Lower leg skin (tissue), 4 donors: ENCODE results near the gene LSR. TPM values are rescaled to one million over a fixed set of nuclear protein-coding genes. Genes with fewer than 3 reads are reported as not detected.

Experiments
- DNase-seq, 2 donors: peaks; one replicate each; pipeline ENCODE4 v3.0.0-alpha.2; 2019; ENCODE audit warnings: low spot score in 2 of 2
- H3K4me3 ChIP-seq: fragments of 200-600 bp; sonication (generic); 2 replicates; pipeline ENCODE4 v1.5.1; 2017; ENCODE audit warnings: mild to moderate bottlenecking, low read depth; ENCODE audit not compliant: poor library complexity, severe bottlenecking
- CTCF ChIP-seq, 3 donors: fragments of 450-650 bp; IDR thresholded peaks; one replicate each; pipeline ENCODE4 v1.5.1; 2016; ENCODE audit warnings: antibody characterized with exemption in 3 of 3, mild to moderate bottlenecking in 3 of 3, moderate library complexity in 2 of 3
- POLR2A ChIP-seq, 2 donors: fragments of 450-650 bp; IDR thresholded peaks; one replicate each; pipeline ENCODE4 v1.6.1; 2016 to 2017; ENCODE audit warnings: antibody characterized with exemption in 2 of 2, mild to moderate bottlenecking in 1 of 2, moderate library complexity in 1 of 2
- WGBS, 2 donors: methylation state at CpG; one replicate each; pipeline ENCODE4 v1.1.5; 2018; 5-methylcytosine and 5-hydroxymethylcytosine counted together
- intact Hi-C: fragments of 100-400 bp; cut with DNase I; formaldehyde crosslinking; loops from one replicate; pipeline ENCODE4 v1.15.0; 2023; ENCODE audit warnings: low total_unique reads
- total RNA-seq, 4 donors: library from RNA; depleted of rRNA; stranded (reverse); fragments of >200 nt; gene quantifications; one replicate each; pipeline ENCODE4 v1.1.0, GENCODE V29; 2016

The LSR gene
- total RNA-seq, 4 donors from 2014 or later: 79.0 to 115 (median 84.5) TPM

GRCh38 chr19:35292421-35293362 lies 43.9 kb downstream of the LSR start:
- no peak for DNase-seq
- TF ChIP-seq POLR2A (IDR thresholded peaks at IDR 0.05): no peak
- no peak for TF ChIP-seq CTCF (IDR thresholded peaks at IDR 0.05)
- intact Hi-C loops: no loop called here
- H3K4me3 ChIP-seq: no peak overlapping the region
- WGBS, 2 donors: 35 to 38% methylated on average over 22 to 23 of the region's 23 CpGs

GRCh38 chr19:35293363-35293739 lies 44.5 kb downstream of the LSR start:
- 29 to 30% methylated on average over 6 to 7 of the region's 7 CpGs for WGBS, 2 donors
- DNase-seq: no peak
- intact Hi-C loops: no loop called here
- H3K4me3 ChIP-seq: no peak overlapping the region
- TF ChIP-seq POLR2A (IDR thresholded peaks at IDR 0.05): no peak

- WGBS, 2 donors: 34 to 42% methylated on average over 17 of the region's 17 CpGs
- DNase-seq: no peak
- intact Hi-C loops: no loop called here
- no peak overlapping the region for H3K4me3 ChIP-seq
- TF ChIP-seq CTCF (IDR thresholded peaks at IDR 0.05) (no peak), POLR2A (IDR thresholded peaks at IDR 0.05) (no peak)
Observed at GRCh38 chr19:35293808-35294207, 45.0 kb downstream of the LSR start.

- TF ChIP-seq CTCF (IDR thresholded peaks at IDR 0.05): no peak
- TF ChIP-seq POLR2A (IDR thresholded peaks at IDR 0.05): no peak
Observed at GRCh38 chr19:35294328-35294727, 45.5 kb downstream of the LSR start.

GRCh38 chr19:35294859-35295791 lies 46.3 kb downstream of the LSR start:
- DNase-seq: no peak
- TF ChIP-seq CTCF (IDR thresholded peaks at IDR 0.05): no peak
- no peak for TF ChIP-seq POLR2A (IDR thresholded peaks at IDR 0.05)
- 61 to 64% methylated on average over 20 to 25 of the region's 25 CpGs for WGBS, 2 donors
- H3K4me3 ChIP-seq: no peak overlapping the region
- intact Hi-C loops: no loop called here

More at GRCh38 chr19:35294328-35294727, 45.5 kb downstream of the LSR start:
- WGBS, 2 donors: 58% methylated on average over 3 of the region's 3 CpGs
- H3K4me3 ChIP-seq: no peak overlapping the region
- DNase-seq: no peak
- intact Hi-C loops: no loop called here
